H9 (cell line): ENCODE data around the gene CATSPERE. TPM values are rescaled to one million over a fixed set of nuclear protein-coding genes. Genes with fewer than 3 reads are reported as not detected.

Experiments used
- DNase-seq: peaks from one replicate; pipeline ENCODE4 v3.0.0-alpha.2; 2017
- H2AFZ ChIP-seq: one replicate; pipeline ENCODE4 v1.6.1; 2013; ENCODE audit warnings: mild to moderate bottlenecking, low read length, control low read depth, moderate library complexity
- H2AK5ac ChIP-seq: 2 replicates; pipeline ENCODE4 v1.6.1; 2013; ENCODE audit warnings: low read length, control low read depth, mixed read lengths; ENCODE audit not compliant: insufficient read length
- H2BK120ac ChIP-seq: one replicate; pipeline ENCODE4 v1.6.1; 2013; ENCODE audit warnings: low read depth, mild to moderate bottlenecking, low read length, control low read depth, inconsistent platforms; ENCODE audit not compliant: poor library complexity, severe bottlenecking
- H2BK12ac ChIP-seq: 2 replicates; pipeline ENCODE4 v1.6.1; 2013; ENCODE audit warnings: low read length, control low read depth, mixed read lengths, low read depth; ENCODE audit not compliant: insufficient read length
- H2BK15ac ChIP-seq: 2 replicates; pipeline ENCODE4 v1.6.1; 2013; ENCODE audit warnings: low read depth, low read length, control low read depth
- H2BK20ac ChIP-seq: one replicate; pipeline ENCODE4 v1.6.1; 2013; ENCODE audit warnings: low read depth, mild to moderate bottlenecking, low read length, control low read depth, inconsistent platforms; ENCODE audit not compliant: poor library complexity, severe bottlenecking
- H2BK5ac ChIP-seq: 2 replicates; pipeline ENCODE4 v1.6.1; 2013; ENCODE audit warnings: low read length, control low read depth, mixed read lengths; ENCODE audit not compliant: insufficient read length
- H3K14ac ChIP-seq: 2 replicates; pipeline ENCODE4 v1.6.1; 2013; ENCODE audit warnings: low read length, control low read depth; ENCODE audit not compliant: insufficient read depth
- H3K18ac ChIP-seq: 2 replicates; pipeline ENCODE4 v1.6.1; 2013; ENCODE audit warnings: low read depth, mild to moderate bottlenecking, mixed read lengths, low read length, control low read depth; ENCODE audit not compliant: insufficient read length
- H3K23ac ChIP-seq: 2 replicates; pipeline ENCODE4 v1.6.1; 2013; ENCODE audit warnings: low read length, control low read depth, mixed read lengths, low read depth; ENCODE audit not compliant: insufficient read length
- H3K23me2 ChIP-seq: 2 replicates; pipeline ENCODE4 v1.6.1; 2013; ENCODE audit warnings: low read depth, mild to moderate bottlenecking, mixed read lengths, low read length, control low read depth; ENCODE audit not compliant: insufficient read length, poor library complexity, severe bottlenecking
- H3K27ac ChIP-seq: 2 replicates; pipeline ENCODE4 v1.5.1; 2013; ENCODE audit warnings: low read length, control low read depth, mixed read lengths, low read depth; ENCODE audit not compliant: insufficient read length
- H3K27me3 ChIP-seq: 2 replicates; pipeline ENCODE4 v1.6.1; 2013; ENCODE audit warnings: low read length, control low read depth, inconsistent platforms; ENCODE audit not compliant: insufficient read depth
- H3K4ac ChIP-seq: 2 replicates; pipeline ENCODE4 v1.6.1; 2013; ENCODE audit warnings: low read depth, mild to moderate bottlenecking, control low read depth, inconsistent platforms, low read length, moderate library complexity
- H3K4me1 ChIP-seq: 2 replicates; pipeline ENCODE4 v1.6.1; 2013; ENCODE audit warnings: low read length, control low read depth, inconsistent platforms; ENCODE audit not compliant: insufficient read depth
- H3K4me2 ChIP-seq: 2 replicates; pipeline ENCODE4 v1.6.1; 2013; ENCODE audit warnings: low read length, control low read depth, mixed read lengths; ENCODE audit not compliant: insufficient read length, insufficient read depth
- H3K56ac ChIP-seq: 2 replicates; pipeline ENCODE4 v1.6.1; 2013; ENCODE audit warnings: low read depth, mild to moderate bottlenecking, mixed read lengths, low read length, control low read depth; ENCODE audit not compliant: insufficient read length
- H3K79me1 ChIP-seq: 2 replicates; pipeline ENCODE4 v1.6.1; 2013; ENCODE audit warnings: low read depth, mild to moderate bottlenecking, moderate library complexity, low read length, control low read depth, inconsistent platforms; ENCODE audit not compliant: insufficient read depth, poor library complexity, severe bottlenecking
- H3K79me2 ChIP-seq: 2 replicates; pipeline ENCODE4 v1.6.1; 2013; ENCODE audit warnings: low read length, control low read depth, inconsistent platforms; ENCODE audit not compliant: insufficient read depth
- H3K9ac ChIP-seq: 2 replicates; pipeline ENCODE4 v1.6.1; 2013; ENCODE audit warnings: low read length, control low read depth, mixed read lengths; ENCODE audit not compliant: insufficient read length; ENCODE audit errors: extremely low read depth
- H3K9me3 ChIP-seq: one replicate; pipeline ENCODE4 v1.6.1; 2013; ENCODE audit warnings: low read depth, low read length, inconsistent platforms; ENCODE audit not compliant: control insufficient read depth
- H3T11ph ChIP-seq: one replicate; pipeline ENCODE4 v1.6.1; 2013; ENCODE audit warnings: mild to moderate bottlenecking, low read length, control low read depth, inconsistent platforms
- H4K20me1 ChIP-seq: one replicate; pipeline ENCODE4 v1.6.1; 2013; ENCODE audit not compliant: control insufficient read depth, insufficient read length, insufficient read depth
- H4K5ac ChIP-seq: 2 replicates; pipeline ENCODE4 v1.6.1; 2013; ENCODE audit warnings: low read depth, mild to moderate bottlenecking, mixed read lengths, low read length, control low read depth; ENCODE audit not compliant: insufficient read length
- H4K8ac ChIP-seq: replicated peaks from 2 replicates; pipeline ENCODE4 v1.6.1; 2013; ENCODE audit warnings: low read length, control low read depth, mixed read lengths, low read depth; ENCODE audit not compliant: insufficient read length
- H4K91ac ChIP-seq: 2 replicates; pipeline ENCODE4 v1.6.1; 2013; ENCODE audit warnings: low read depth, mild to moderate bottlenecking, moderate library complexity, mixed read lengths, low read length, control low read depth; ENCODE audit not compliant: insufficient read length
- H3K27ac Mint-ChIP-seq, 3 experiments: 2 replicates in 2 of 3; 3 replicates in 1 of 3; pipeline ENCODE4 v1.8.0; 2020 to 2021; ENCODE audit warnings: mixed read lengths in 3 of 3, mild to moderate bottlenecking in 1 of 3, moderate library complexity in 1 of 3
- H3K27me3 Mint-ChIP-seq: 2 replicates; pipeline ENCODE4 v1.8.0; 2021; ENCODE audit warnings: low read depth, mild to moderate bottlenecking, moderate library complexity, mixed read lengths
- H3K36me3 Mint-ChIP-seq, 3 experiments: 2 replicates in 2 of 3; 3 replicates in 1 of 3; pipeline ENCODE4 v1.8.0; 2020 to 2021; ENCODE audit warnings: low read depth in 3 of 3, mixed read lengths in 3 of 3; ENCODE audit not compliant: insufficient read depth in 1 of 3
- H3K4me1 Mint-ChIP-seq, 2 experiments: 2 replicates each; pipeline ENCODE4 v1.8.0; 2020; ENCODE audit warnings: mixed read lengths in 2 of 2
- H3K4me3 Mint-ChIP-seq, 2 experiments: 2 replicates in 1 of 2; 3 replicates in 1 of 2; pipeline ENCODE4 v1.8.0; 2020 to 2021; ENCODE audit warnings: mild to moderate bottlenecking in 2 of 2, mixed read lengths in 2 of 2, moderate library complexity in 1 of 2
- H3K9me3 Mint-ChIP-seq, 2 experiments: 2 replicates in 1 of 2; 3 replicates in 1 of 2; pipeline ENCODE4 v1.8.0; 2020; ENCODE audit warnings: mild to moderate bottlenecking in 2 of 2, mixed read lengths in 2 of 2, moderate library complexity in 1 of 2
- CTCF ChIP-seq: fragments of 200-600 bp; sonication (generic); conservative IDR thresholded peaks from 3 replicates; pipeline ENCODE4 v1.8.0; 2021; ENCODE audit warnings: antibody characterized with exemption, mild to moderate bottlenecking
- WGBS: extraction: QIAGEN DNeasy Blood & Tissue Kit; methylation state at CpG from one replicate; pipeline ENCODE4 v1.1.7; 2013; ENCODE audit warnings: missing lambda C conversion rate, low lambda C conversion rate, mixed read lengths; ENCODE audit not compliant: insufficient read length; ENCODE audit errors: extremely low coverage; 5-methylcytosine and 5-hydroxymethylcytosine counted together
- total RNA-seq: library from RNA; stranded (reverse); gene quantifications from 2 replicates; pipeline ENCODE4 v1.2.1, GENCODE V29; 2021

The CATSPERE gene
- total RNA-seq, 1 experiment from 2014 or later = 0.31 TPM

GRCh38 chr1:244451951-244452795 is 8.9 kb upstream of the CATSPERE start:
- H3K27me3 Mint-ChIP-seq = no peaks in the 10 kb centered on the region
- Histone ChIP-seq H2BK15ac (no peak overlapping the region), H3K27ac (no peak overlapping the region), H2BK5ac (no peak overlapping the region), H2BK12ac (no peak overlapping the region), H2AFZ (no peak overlapping the region), H2BK120ac (no peak overlapping the region), H3K79me2 (peaks cover 15% of the 10 kb centered on the region; the same call in 1 of the 2 replicates), H3K23ac (no peak overlapping the region), H3K23me2 (peaks cover 12% of the 10 kb centered on the region), H3T11ph (no peak overlapping the region), H3K9me3 (no peaks in the 10 kb centered on the region), H3K79me1 (no peaks in the 10 kb centered on the region), H3K9ac (no peak overlapping the region), H4K8ac (no peak overlapping the region), H3K56ac (no peak overlapping the region), H3K4ac (no peak overlapping the region), H2AK5ac (no peak overlapping the region), H4K20me1 (no peaks in the 10 kb centered on the region), H3K27me3 (no peaks in the 10 kb centered on the region), H3K4me2 (peak overlapping the region; percentile 77), H3K4me1 (peaks cover 11% of the 10 kb centered on the region; the same call in 1 of the 2 replicates), H3K18ac (no peak overlapping the region), H2BK20ac (no peak overlapping the region), H4K91ac (no peak overlapping the region), H3K14ac (no peak overlapping the region), H4K5ac (no peak overlapping the region)
- peaks cover 2 to 12% (median 6%) of the 10 kb centered on the region in 3 experiments; a peak in 4 of 7 replicates for H3K36me3 Mint-ChIP-seq
- peak; percentile 99 for DNase-seq
- no CpG with 5 or more reads among the region's 47 CpGs for WGBS
- H3K4me1 Mint-ChIP-seq = peaks cover 63 to 69% of the 10 kb centered on the region in 2 experiments
- peaks cover 0 to under 1% of the 10 kb centered on the region in 2 experiments; a peak in 2 of 5 replicates for H3K9me3 Mint-ChIP-seq
- TF ChIP-seq CTCF = peak; percentile 57
- H3K27ac Mint-ChIP-seq = peak overlapping the region; percentile 41 to 77 (median 49); a peak in 4 of 7 replicates
- peak overlapping the region; percentile 87 to 92 for H3K4me3 Mint-ChIP-seq
